Measurements from ENCODE around the gene MYOZ1.

The MYOZ1 gene

DNA sequence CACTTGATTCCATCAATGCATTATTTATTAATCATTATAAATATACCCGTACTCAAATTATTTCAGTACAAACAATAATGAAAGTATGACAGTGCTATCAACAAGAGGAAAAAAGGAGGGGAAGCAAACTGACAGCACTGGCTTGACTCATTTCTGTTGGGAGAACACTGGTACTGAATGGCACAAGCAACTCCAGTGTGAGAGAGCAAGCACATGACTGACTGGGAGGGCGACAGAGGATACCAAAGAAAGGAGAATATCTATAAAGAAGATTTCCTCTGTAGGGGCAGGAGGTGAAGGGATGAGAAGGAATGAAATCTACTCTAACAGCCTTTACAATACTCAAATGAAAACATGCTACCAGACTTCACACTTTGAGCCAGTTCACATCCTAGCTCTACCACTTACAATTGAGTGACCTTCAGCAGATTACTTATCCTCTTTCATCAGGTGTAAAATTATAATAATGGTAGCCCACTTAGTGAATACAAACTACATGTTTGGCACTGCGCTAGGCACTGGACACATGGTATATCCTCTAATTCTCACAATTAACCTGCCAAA is 51.6 kb downstream of the MYOZ1 start:
- H3K4me3 ChIP-seq = no peak overlapping the region
- H3K27ac ChIP-seq = no peak overlapping the region
- DNase-seq (ENCODE audit: low spot score) = no peak
- TF ChIP-seq, protein P1, sequence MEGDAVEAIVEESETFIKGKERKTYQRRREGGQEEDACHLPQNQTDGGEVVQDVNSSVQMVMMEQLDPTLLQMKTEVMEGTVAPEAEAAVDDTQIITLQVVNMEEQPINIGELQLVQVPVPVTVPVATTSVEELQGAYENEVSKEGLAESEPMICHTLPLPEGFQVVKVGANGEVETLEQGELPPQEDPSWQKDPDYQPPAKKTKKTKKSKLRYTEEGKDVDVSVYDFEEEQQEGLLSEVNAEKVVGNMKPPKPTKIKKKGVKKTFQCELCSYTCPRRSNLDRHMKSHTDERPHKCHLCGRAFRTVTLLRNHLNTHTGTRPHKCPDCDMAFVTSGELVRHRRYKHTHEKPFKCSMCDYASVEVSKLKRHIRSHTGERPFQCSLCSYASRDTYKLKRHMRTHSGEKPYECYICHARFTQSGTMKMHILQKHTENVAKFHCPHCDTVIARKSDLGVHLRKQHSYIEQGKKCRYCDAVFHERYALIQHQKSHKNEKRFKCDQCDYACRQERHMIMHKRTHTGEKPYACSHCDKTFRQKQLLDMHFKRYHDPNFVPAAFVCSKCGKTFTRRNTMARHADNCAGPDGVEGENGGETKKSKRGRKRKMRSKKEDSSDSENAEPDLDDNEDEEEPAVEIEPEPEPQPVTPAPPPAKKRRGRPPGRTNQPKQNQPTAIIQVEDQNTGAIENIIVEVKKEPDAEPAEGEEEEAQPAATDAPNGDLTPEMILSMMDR (IDR thresholded peaks at IDR 0.05) = no peak

DNA sequence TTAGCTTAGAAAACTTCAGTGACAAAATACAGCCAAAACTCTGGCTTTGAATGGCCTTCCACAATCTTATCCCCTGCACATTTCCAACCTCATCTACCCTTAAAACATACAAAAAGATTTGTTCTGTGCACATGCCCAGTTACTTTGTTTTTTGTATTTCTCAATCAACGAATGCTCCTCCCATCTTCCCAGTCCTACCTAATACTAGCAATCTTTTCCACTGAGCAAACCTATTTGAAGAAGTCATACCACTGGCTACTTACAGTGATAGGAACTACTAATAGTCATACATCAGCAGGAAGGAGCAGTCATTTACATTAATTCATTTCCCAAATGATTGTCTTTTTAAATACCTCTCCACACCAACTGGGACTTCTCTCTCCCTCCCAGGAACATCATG is 52.6 kb downstream of the MYOZ1 start:
- H3K27ac ChIP-seq = no peak overlapping the region
- DNase-seq (ENCODE audit: low spot score) = no peak
- TF ChIP-seq, protein P1 (IDR thresholded peaks at IDR 0.05) = no peak
- H3K4me3 ChIP-seq = no peak overlapping the region

DNA sequence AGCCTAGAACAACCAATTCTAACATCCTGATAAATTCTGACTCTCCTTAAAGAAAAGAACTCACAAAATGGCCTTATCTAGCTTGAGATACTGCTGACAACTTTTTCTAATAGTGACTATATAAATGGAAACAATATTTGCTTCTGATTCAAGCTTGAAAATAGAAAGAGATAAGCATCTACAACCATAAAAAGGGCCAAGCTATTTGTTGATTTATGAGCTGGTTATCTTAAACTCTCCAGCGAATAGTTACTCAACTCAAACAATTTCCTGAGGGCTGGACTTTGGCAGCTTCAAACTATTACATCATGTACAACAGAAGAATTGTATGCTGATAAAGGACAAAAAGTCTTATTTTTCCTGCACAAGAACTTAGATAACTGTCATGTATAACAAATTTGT is 54.7 kb downstream of the MYOZ1 start:
- Histone ChIP-seq H3K4me3 (peak overlapping the region; percentile 14), H3K27ac (peak overlapping the region; percentile 48 to 70)
- TF ChIP-seq, protein P1 (IDR thresholded peaks at IDR 0.05) = no peak
- no peak for DNase-seq (ENCODE audit: low spot score)

DNA sequence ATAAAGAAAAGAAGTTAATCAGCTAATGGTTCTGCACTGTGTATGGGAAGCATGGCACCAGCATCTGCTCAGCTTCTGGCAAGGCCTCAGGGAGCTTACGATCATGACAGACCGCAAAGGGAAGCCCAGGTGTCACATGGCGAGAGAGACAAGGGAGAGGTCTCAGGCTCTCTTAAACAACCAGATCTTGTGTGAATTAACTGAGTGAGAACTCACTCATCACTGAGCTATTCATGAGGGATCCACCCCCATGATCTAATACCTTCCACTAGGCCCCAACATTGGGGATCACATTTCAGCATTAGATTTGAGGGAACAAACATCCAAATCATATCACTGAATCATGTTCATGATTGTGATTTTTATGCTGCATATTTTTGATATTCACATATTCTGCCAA is 55.9 kb downstream of the MYOZ1 start:
- TF ChIP-seq, protein P1 (IDR thresholded peaks at IDR 0.05) = no peak
- H3K27ac ChIP-seq = peak overlapping the region in 1 of 2 donors; percentile 14
- DNase-seq (ENCODE audit: low spot score) = no peak

DNA sequence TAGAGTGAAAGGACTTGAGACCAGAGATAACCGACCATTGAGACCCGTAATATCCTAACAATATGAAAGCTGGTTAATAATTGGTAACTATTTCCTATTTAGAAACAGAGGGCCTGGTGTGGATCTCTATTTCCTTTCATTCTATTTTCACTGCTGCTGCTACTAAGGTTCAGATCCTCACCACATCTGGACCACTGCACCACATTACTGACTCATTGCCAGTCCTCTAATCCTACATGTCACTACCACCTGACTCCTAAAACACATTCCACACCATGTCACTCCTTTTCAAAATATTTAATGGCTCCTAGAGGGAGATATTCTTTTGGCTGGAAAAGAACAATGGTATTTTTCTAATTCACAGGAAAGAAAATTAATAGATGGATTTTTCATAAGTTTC is 56.5 kb downstream of the MYOZ1 start:
- Histone ChIP-seq H3K4me3 (no peak overlapping the region), H3K27ac (no peak overlapping the region)
- TF ChIP-seq, protein P1 (IDR thresholded peaks at IDR 0.05) = no peak
- DNase-seq (ENCODE audit: low spot score) = no peak

More for the DNA sequence above, 55.9 kb downstream of the MYOZ1 start:
- H3K4me3 ChIP-seq = no peak overlapping the region

DNA sequence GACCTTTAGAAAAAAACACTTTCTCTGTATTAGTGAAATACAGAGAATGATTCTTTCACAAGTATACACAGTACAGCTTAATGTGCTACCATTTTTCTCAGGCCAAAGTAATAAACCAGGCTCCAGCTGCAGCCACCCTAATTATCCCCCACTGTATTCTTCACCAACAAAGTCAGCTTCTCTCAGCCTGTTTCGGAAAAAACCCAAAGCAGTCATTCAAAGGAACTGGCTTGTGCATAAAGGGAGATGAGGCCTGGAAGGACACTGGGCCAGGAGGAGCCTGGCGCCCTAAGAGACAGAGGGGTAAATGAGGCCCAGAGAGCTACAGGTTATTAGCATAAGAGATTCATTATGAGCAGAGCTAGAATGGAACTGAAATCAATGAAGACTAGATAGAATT is 59.4 kb downstream of the MYOZ1 start:
- H3K27ac ChIP-seq = no peak overlapping the region
- DNase-seq (ENCODE audit: low spot score) = no peak
- TF ChIP-seq, protein P1 (IDR thresholded peaks at IDR 0.05) = no peak
- no peak overlapping the region for H3K4me3 ChIP-seq

Data from coronary artery (tissue), 2 donors.